Fibroblast of villous mesenchyme (primary cell): ENCODE results near the gene LUZP2. TPM values are rescaled to one million over a fixed set of nuclear protein-coding genes. Genes with fewer than 3 reads are reported as not detected.

Source experiments
- DNase-seq: peaks from one replicate; pipeline ENCODE4 v3.0.0-alpha.2; 2010; ENCODE audit warnings: low read depth
- H3K4me3 ChIP-seq: 2 replicates; pipeline ENCODE4 v1.5.1; 2011; ENCODE audit warnings: low read depth, mild to moderate bottlenecking, low read length
- CTCF ChIP-seq: IDR thresholded peaks from 2 replicates; pipeline ENCODE4 v1.5.1; 2012; ENCODE audit warnings: low read depth, mild to moderate bottlenecking, low read length; ENCODE audit not compliant: insufficient read depth
- total RNA-seq: library from RNA; depleted of rRNA; stranded (reverse); fragments of >200 nt; gene quantifications from 2 replicates; pipeline ENCODE4 v1.2.3, GENCODE V29; 2012

Gene LUZP2
- total RNA-seq, 1 donor, result under 0.01 TPM

DNA sequence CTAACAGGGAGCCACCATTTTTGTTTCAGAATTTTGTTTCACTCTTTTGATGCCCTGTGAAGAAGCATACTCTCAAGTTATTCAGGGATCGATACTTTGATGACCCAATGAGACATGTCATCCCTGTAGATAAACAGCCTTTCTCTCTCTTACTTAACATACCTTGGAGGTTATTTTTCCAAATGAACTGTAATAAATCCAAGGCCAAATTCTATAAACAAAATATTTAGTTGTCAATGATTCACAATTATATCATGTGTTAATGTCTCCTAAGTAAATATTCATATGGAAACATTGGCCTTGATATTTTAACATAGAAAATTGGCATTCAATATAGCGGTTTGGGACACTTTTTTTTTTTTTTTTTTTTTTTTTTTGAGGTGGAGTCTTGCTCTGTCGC, 97.5 kb downstream of the LUZP2 start:
- no peak overlapping the region for H3K4me3 ChIP-seq
- no peak for DNase-seq
- TF ChIP-seq CTCF, result no peak

DNA sequence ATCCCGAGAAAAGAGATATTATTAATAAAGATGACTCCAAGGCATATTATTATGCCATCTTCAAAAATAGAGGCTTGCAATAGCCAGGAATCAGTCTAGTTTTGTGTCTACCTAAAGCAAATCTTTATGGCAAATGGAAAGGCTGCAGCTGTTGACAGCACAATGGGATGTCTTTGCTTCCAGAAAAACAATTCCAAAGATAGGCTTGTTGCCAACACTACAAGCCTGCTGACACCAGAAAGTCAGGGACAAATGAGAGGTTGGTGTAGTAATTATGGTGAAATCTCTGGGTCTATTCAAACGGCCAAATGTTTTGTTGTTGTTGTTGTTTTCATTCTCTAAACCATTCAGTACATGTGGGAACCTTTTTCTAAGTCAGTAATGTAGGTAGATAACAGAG, 101.8 kb downstream of the LUZP2 start:
- H3K4me3 ChIP-seq, result no peak overlapping the region
- no peak for DNase-seq
- TF ChIP-seq CTCF, result no peak

- no peak overlapping the region for H3K4me3 ChIP-seq
- no peak for DNase-seq
- no peak for TF ChIP-seq CTCF
Observed at GRCh38 chr11:24609192-24610119, 112.6 kb downstream of the LUZP2 start.

DNA sequence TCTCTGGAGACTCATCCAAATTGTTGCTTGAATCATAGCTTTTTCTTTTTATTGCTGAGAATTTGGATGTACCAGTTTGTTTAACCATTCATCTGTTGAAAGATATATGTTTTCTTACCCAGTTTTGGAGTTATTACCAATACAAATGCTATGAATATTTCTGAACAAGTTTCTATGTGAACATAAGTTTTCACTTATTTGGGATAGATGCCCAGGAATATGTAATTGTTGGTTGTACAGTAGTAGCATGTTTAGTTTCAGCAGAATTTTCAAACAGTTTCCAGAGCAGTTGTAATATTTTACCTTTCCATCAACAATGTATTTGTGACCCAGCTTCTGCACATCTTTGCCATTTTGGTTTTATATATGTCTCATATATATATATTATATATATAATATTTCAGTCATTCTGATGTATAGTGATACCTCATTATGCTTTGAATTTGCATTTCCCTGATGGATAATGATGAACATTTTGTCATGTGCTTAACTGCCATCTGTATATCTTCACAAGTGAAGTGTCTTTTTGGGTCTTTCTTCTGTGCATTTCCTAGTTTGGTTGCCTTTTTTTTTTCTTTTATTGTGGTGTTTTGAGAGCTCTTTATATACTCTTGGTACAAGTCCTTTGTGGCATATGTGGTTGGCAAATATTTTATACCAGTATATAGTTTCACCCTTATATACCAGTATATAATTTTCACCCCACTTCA, 118.8 kb downstream of the LUZP2 start:
- no peak overlapping the region for H3K4me3 ChIP-seq
- TF ChIP-seq CTCF, result no peak
- DNase-seq, result no peak

DNA sequence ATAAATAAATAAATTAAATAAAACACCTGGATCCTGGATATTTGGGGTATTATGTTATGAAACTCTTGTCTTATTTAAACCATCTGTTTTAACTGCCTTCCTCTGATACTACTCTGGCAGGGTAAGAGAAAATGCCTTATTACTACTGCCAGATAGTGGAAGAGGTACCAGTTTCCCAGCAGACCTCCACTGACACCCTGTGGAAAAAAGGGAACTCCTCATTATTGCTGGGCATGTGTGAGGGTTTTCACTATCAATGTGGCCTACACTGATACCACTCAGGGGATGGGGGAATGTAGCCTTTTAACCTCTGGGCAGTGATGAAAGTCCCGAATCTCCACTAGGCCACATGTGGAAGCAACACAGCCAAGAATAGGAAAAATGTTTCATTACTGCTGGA, 121.0 kb downstream of the LUZP2 start:
- no peak for TF ChIP-seq CTCF
- no peak overlapping the region for H3K4me3 ChIP-seq
- no peak for DNase-seq

- no peak overlapping the region for H3K4me3 ChIP-seq
- DNase-seq, result no peak
- no peak for TF ChIP-seq CTCF
Observed at GRCh38 chr11:24619900-24620299, 123.0 kb downstream of the LUZP2 start.
